Measurements from ENCODE around the gene HOXA10.

Gene HOXA10

DNA sequence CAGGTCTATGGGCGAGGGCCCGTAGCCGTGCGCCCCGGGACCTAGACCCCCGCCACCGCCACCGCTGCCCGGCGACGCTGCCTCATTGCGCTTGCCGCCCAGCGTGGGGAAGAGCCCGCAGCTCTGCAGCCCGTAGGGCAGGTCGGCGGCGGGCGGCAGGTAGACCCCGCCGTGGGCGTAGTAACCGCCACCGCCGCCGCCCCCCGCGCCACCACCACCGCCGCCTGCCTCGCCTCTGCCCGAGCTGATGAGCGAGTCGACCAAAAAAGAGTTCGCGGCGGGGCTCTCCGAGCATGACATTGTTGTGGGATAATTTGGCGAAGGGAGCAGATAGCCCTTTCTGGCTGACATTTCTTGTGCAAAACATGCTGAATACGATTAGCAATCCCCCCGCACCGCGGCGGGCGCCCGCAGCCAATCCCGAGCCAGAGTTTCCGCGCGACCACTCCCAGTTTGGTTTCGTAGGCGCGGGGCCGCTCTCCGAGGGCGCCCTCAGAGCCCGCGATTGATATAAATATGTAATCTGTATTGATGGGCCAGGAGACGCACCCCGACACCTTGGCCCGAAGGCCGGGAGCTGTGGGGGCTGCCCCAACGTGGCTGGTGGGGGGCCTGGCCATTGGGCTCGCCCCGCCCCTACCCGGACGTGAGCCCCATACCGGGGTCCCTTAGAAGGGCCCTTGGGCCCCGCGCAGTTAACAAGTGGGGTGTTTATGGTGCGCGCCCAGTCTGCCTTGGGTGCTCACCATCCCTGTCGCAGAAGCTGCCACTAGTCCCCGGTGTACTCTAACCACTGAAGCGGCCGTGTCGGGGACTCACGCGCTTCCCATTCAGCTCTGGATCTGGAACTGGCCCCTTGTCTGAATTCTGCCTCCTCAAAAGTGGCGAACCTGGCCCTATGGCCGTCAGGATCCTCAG is at the start of gene HOXA10:
Gene HOXA10, minus strand, starts transcription at position 365 of the 918 bp plus-strand sequence. Its CDS starts 14 bp downstream, at position 351.
- no peak for DNase-seq
- no peak for TF ChIP-seq GATA1 (IDR thresholded peaks at IDR 0.05; ENCODE audit: low read depth, low read length)
- TF ChIP-seq POLR2A (IDR thresholded peaks at IDR 0.05; ENCODE audit: low read length), result no peak

- no peak for DNase-seq
- no peak for TF ChIP-seq GATA1 (IDR thresholded peaks at IDR 0.05; ENCODE audit: low read depth, low read length)
- no peak for TF ChIP-seq POLR2A (IDR thresholded peaks at IDR 0.05; ENCODE audit: low read length)
Observed at GRCh38 chr7:27221201-27221797, 47.2 kb upstream of the HOXA10 start.

DNA sequence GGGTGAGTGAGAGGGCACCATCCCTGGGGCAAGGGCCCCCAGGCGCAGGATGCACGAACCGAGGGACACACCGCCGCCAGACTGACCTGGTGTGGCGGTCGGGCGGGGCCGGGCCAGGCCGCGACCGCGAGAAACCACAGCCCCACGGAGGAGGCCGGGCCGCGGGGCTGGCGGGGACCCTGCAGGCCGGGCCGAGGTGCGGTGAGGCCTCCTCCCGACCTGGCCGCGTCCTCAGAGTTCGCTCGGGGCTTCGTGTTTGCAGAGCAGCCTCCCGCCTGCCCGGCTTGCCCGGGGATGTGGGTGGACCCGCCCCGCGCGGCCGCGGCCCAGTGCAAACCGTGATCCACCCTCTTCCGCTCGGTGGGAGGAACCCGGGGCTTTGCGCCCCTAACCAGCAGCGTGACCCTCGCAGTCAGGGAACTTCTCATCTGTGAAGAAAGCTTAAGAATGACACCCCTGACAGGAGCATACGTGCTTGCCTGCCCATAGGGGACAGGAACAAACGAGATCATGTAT is 46.4 kb upstream of the HOXA10 start:
- TF ChIP-seq GATA1 (IDR thresholded peaks at IDR 0.05; ENCODE audit: low read depth, low read length) (no peak), POLR2A (IDR thresholded peaks at IDR 0.05; ENCODE audit: low read length) (no peak)
- no peak for DNase-seq

DNA sequence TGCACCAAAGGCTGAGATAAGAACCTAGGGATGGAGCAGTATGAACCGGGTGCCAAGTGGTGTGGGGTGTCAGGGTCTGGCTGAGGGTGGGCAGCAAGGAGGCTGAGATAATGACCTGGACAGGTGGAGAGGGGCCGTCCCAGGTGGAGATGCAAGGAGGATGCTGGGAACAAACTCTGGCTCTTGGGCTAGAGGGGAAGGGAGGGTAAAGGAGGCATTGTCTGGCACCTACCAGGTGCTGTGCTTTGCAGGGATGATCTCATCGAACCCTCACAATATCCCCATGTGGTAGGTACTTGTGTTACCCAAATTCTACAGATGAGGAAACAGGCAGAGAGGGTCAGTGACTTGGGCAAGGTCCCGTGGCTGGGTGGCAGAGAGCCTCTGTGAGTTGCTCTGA is 45.7 kb upstream of the HOXA10 start:
- no peak for TF ChIP-seq POLR2A (IDR thresholded peaks at IDR 0.05; ENCODE audit: low read length)
- no peak for TF ChIP-seq GATA1 (IDR thresholded peaks at IDR 0.05; ENCODE audit: low read depth, low read length)
- DNase-seq, result no peak

DNA sequence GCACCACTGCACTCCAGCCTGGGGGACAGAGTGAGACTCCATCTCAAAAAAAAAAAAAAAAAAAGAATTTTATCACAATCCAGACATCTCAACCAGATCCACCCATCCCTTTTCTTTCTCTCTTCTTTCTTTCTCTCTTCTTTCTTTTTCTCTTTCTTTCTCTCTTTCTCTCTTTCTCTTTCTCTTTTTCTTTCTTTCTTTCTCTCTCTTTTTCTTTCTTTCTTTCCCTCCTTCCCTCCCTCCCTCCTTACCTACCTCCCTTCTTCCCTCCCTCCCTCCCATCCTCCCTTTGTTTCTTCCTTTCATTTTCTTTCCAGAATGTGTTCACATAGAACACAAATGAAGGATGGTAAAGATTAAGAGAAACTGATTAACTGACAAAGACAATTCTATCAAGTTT is 43.8 kb upstream of the HOXA10 start:
- no peak for DNase-seq
- TF ChIP-seq GATA1 (IDR thresholded peaks at IDR 0.05; ENCODE audit: low read depth, low read length) (no peak), POLR2A (IDR thresholded peaks at IDR 0.05; ENCODE audit: low read length) (no peak)

DNA sequence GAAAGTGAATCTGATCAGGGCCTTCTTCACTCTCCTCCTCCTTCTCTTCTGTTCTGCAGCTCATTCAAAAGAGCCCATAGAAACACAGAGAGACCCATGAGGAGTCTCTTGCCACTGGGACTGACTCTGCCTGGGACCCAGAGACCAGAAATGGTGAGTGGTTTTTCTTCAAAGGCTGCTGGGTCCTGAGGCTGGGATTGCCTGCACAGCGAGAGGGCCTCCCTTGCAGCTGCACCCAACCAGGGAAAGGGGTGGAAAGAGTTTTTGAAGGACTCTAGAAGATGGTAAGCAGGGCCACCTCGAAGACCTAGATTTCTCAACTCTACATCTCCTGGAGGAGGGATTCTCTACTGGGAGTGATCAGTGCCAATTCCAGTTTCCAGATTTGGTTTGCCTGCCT is 41.2 kb upstream of the HOXA10 start:
- TF ChIP-seq POLR2A (IDR thresholded peaks at IDR 0.05; ENCODE audit: low read length), result no peak
- TF ChIP-seq GATA1 (IDR thresholded peaks at IDR 0.05; ENCODE audit: low read depth, low read length), result no peak
- no peak for DNase-seq

DNA sequence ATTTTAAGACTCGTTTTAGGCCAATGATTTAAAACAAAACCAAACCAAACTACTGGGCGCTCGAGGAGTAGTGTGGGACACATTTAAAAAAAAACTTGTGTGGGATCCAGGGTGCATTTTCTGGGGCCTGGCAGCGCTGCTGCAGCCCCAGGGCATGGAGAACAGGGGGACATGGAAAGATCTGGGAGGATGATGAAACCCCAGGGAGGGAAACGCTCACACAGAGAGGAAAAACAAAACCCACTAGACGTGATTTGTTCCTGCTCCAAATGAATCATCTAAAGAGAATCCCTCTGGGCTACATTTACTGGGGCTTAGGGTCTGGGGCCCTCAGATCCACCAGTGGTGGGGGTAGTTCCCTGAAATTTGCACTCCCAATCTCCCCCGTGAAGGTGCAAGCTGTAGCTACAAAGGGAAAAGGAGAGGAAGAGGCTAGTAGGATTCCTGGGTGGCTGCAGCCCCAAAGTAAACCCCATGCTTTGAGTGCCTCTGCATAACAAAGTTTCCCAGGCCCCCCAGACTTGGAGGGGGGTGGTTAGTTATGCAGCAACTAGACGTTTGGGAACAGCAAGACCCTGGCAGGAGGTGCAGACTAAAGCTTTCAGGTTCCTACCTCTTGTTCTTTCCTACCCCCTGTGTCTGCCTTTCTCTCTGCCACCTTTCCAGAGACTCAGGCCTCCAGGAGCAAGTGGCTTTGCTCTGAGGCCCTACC is 40.3 kb upstream of the HOXA10 start:
- TF ChIP-seq GATA1 (IDR thresholded peaks at IDR 0.05; ENCODE audit: low read depth, low read length) (no peak), POLR2A (IDR thresholded peaks at IDR 0.05; ENCODE audit: low read length) (no peak)
- no peak for DNase-seq

- DNase-seq, result no peak
- TF ChIP-seq POLR2A (IDR thresholded peaks at IDR 0.05; ENCODE audit: low read length), result no peak
- TF ChIP-seq GATA1 (IDR thresholded peaks at IDR 0.05; ENCODE audit: low read depth, low read length), result no peak
Observed at GRCh38 chr7:27213433-27214238, 39.5 kb upstream of the HOXA10 start.

- no peak for DNase-seq
- no peak for TF ChIP-seq POLR2A (IDR thresholded peaks at IDR 0.05; ENCODE audit: low read length)
- TF ChIP-seq GATA1 (IDR thresholded peaks at IDR 0.05; ENCODE audit: low read depth, low read length), result no peak
Observed at GRCh38 chr7:27212497-27213432, 38.6 kb upstream of the HOXA10 start.

DNA sequence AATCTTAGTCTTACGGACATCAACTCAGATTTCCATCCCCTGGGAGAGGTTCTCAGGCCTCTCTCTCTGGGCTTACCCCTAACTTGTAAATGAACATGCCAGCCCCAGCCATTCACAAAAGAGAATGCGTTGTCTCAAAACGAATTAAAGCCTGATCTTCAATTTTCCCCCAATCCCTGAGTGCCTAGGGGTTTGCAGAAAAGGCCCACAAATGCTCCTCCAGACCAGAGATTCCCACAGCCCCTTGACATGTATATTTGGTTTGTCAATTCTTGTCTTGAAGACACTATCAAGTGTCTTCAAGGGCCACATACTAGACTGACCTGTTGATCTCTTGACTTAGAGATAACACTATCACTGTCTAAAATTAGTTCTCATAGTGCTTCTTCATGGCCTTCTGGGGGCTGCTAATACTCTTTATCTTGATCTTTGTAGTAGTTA is 37.7 kb upstream of the HOXA10 start:
- DNase-seq, result no peak
- TF ChIP-seq GATA1 (IDR thresholded peaks at IDR 0.05; ENCODE audit: low read depth, low read length), result no peak
- no peak for TF ChIP-seq POLR2A (IDR thresholded peaks at IDR 0.05; ENCODE audit: low read length)

- TF ChIP-seq POLR2A (IDR thresholded peaks at IDR 0.05; ENCODE audit: low read length) (no peak), GATA1 (IDR thresholded peaks at IDR 0.05; ENCODE audit: low read depth, low read length) (no peak)
- no peak for DNase-seq
Observed at GRCh38 chr7:27211084-27211446, 36.9 kb upstream of the HOXA10 start.

GRCh38 chr7:27210441-27211083 is 36.4 kb upstream of the HOXA10 start:
- peak; percentile 12 to 43 for DNase-seq

More at GRCh38 chr7:27210441-27211083, 36.4 kb upstream of the HOXA10 start:
- TF ChIP-seq POLR2A (IDR thresholded peaks at IDR 0.05; ENCODE audit: low read length) (no peak), GATA1 (IDR thresholded peaks at IDR 0.05; ENCODE audit: low read depth, low read length) (no peak)
